Stimulated activated CD4-positive, alpha-beta T cell treated with anti-CD3 and anti-CD28 coated beads, Interleukin-12 subunit alpha, Interleukin-12 subunit beta, amount 100 ng/mL, for 4 hours (primary cell): ENCODE measurements around the gene CCDC185.

Experiments used
- DNase-seq: peaks from one replicate; pipeline ENCODE4 v3.0.0-alpha.2; 2020

CCDC185 gene

DNA sequence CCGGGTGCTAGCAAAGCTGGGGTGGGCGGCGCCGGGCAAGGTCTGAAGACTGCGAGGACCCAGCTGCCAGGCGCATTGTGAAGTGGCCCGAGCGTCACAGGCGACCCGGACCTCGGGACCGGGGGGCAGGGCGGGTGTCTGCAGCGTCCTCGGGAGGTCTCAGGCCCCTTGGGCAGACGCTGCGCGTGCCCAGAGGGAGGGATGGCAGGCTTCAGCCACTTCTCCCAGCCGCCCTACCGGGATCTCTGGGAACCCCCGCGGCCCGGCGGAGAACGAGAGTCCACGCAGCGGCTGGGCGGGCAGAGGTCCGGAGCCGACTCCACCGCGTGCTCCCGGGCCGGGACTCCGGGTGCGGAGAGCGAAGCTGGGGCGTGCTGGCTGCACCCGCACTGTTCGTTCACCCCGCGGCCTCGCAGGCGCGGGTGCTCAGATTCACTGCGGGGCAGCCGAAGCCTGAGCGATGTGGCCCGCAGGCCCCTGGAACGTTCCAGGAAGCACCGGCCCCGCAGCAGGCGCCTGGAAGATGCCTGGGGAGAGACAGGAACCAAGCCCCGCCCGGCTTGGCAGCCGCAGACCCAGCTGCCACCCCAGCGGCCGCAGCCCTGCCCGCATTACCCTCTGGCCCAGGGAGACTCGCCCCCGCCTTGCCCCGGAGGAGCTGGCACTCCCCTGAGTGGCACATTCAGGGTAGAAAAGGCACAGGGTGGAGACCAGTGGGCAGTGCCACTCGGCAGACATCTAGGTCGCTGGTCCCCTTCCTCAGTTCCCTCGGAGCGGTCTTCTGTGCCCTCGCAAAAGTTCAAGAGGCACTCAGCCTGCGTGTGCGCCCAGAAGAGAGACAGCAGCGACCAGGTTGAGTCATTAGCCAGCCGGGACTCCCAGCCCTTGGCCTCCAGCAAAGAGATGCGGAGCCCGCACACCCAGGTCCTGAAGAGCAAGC, at the start of gene CCDC185:
Gene CCDC185, plus strand, starts transcription at position 141 of the 940 bp plus-strand sequence. Its CDS starts 61 bp downstream, at position 202.
- no peak for DNase-seq

- DNase-seq = no peak
Observed at GRCh38 chr1:223343692-223344091, 49.5 kb upstream of the CCDC185 start.

- DNase-seq = no peak
Observed at GRCh38 chr1:223344491-223344890, 48.7 kb upstream of the CCDC185 start.

GRCh38 chr1:223345720-223346119, 47.5 kb upstream of the CCDC185 start:
- DNase-seq = no peak

GRCh38 chr1:223346311-223346710, 46.9 kb upstream of the CCDC185 start:
- DNase-seq = no peak

GRCh38 chr1:223347583-223347982, 45.6 kb upstream of the CCDC185 start:
- no peak for DNase-seq

DNA sequence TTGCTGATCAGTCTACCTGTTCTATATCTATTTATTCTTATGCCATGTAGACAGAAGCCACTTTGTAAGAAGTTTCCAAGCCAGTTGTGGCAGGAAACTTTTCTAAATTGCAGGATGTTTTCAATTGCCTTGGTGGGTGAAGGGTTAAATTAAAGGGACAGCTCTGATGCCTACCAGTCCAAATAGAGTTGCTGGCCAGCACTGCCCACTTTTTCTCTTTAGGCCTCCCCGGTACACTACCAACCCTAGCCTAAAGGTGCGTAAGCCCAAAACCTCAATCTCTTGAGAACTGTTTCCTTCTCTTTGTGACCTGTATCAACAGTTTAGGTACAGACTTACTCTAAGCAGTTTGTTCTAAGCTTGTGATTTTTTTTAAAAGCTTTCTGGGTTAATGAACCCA, 44.8 kb upstream of the CCDC185 start:
- no peak for DNase-seq

GRCh38 chr1:223349241-223349640, 44.0 kb upstream of the CCDC185 start:
- no peak for DNase-seq

DNA sequence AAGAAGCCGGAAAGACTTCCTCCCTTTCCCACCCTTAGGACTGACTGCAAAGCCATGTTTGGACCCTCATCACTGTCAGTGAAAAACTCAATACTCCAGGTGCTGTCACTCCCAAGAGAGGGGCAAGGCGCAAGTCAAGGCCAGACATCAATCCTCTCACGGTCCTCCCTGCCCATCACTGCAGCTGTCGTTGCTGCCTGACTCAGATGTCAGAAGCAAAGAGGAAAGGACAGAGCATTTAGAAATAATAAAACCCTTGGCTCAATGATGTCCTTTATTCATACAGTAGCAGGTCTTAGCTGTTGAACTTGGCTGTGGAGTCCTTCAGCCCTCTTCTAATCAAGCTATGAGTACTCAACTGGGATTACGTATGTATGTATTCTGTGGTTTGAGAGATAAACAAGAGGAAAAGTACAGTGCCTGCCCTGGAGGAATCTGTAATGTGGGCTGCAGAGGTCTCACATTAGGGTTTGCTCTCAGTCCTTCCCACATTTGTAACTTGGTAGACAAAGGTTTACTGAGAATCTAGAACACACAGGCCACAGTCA, 42.8 kb upstream of the CCDC185 start:
- DNase-seq = no peak

- no peak for DNase-seq
Observed at GRCh38 chr1:223352944-223353343, 40.3 kb upstream of the CCDC185 start.

DNA sequence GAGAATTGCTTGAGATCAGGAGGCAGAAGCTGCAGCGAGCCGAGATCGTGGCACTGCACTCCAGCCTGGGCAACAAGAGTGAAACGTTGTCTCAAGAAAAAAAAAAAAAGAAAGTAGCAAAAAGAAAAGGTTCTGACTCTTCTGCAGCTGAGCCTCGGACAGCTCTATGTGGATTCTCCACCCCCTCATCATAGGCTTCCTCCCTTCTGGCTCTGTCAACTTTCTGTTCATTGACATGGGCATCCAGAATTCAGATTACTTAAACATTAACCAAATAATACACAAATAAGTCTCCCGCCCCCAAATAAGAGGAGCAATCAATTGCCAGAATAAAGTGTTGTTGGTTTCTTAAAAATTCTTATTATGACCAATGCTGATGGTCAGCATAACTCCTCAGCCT, 39.3 kb upstream of the CCDC185 start:
- no peak for DNase-seq

- DNase-seq = no peak
Observed at GRCh38 chr1:223355699-223356098, 37.5 kb upstream of the CCDC185 start.

DNA sequence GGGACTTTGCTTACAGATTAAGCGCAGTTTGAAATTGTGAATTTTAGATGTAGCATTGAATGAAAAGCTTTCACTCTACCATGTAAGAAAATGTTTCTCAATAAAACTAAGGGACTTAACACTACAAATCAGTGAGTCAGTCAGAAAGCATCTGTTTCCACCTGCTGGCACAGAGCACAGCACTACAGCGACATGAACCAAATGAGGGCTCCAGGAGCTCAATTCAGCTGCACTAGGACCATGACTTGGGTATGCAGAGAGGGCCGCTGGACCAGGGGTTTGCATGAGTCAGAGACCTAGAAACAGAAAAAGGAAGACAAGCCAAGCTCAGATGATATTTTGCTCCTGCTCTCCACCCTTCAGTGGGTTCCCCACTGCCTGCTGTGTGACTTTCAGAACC, 34.4 kb upstream of the CCDC185 start:
- DNase-seq = no peak

GRCh38 chr1:223363057-223363855, 30.0 kb upstream of the CCDC185 start:
- peak; percentile 25 for DNase-seq

DNA sequence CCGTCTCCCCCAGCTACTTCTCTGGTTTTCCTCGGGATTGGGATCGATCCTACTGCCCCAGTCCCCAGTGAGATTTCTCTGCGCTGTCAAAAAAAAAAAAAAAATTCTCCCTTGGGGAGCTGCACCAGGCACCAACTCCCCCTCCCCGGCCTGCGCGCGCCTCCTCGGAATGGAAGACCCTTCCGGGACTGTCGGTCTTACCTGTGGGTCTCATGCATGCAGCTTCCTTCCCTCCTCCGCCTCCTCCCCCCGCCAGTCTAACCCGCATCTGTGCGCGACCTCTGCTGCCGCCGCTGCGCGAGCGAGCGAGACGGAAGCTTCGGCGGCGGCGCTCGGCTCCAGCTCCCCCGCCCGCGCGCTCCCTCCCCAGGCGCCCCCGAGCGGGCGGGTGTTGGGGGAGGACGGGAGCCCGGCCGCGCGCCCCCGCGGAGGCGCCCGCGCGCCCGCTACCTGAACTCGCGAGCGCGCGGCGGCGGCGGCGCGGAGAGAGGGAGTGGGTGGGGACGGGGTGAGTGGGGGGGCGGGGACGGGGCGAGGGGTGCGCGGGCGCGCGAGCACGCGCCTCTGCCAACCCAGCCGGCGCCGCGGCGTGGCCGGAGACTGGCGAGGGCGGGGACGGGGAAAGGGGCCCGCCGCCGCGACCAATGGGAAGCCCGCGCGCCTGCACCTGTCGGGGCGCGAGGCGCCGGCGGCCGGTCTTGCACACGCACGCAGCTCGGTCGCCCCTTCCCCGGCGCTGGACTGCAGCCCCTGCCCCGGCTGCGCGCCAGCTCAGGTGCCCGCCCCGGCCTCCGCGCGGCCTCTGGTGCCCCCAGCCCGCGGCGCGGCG, 29.1 kb upstream of the CCDC185 start, which contains the start of gene SUSD4:
Gene SUSD4, minus strand, starts transcription at position 321 of the 829 bp plus-strand sequence. CDS start 751 bp downstream, outside the sequence.
- peak; percentile 63 for DNase-seq

GRCh38 chr1:223364685-223365382, 28.4 kb upstream of the CCDC185 start:
- DNase-seq = peak; percentile 7

GRCh38 chr1:223374064-223374610, 19.1 kb upstream of the CCDC185 start:
- DNase-seq = no peak

DNA sequence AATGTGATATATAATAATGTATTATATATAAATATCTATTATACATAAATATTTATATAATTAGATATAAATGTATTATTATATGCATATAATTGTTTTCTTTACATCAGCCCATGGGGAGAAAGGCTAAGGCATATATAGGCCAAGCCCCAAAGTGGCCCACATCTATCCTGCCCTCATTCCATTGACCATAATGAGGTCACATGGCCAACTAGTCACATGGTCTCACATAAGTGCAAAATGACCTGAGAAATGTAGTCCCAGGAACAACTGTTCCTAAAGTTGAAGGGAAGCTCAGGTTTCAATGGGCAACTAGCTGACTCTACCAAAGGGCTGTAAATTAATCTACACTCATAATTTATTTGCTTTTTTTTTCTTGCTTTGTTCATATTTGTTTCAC, 14.5 kb upstream of the CCDC185 start:
- no peak for DNase-seq

DNA sequence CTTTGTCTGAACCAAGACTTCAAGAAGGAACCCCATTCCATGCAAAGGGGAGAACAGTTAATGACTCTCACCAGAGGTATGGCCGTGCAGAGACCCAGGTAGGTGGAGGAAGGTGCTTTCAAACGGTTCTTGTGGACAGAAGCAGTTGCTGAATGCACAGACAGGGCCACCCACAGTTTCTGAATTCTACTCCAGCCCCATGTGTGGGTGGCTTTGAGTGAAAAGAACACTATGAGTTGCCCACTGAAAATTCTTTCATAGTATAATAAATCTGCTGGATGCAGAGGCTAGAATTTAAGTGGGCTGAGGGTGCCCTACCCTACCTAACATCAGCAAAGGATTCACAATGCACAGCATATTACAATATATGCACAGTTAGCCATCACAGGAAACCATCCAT, 7.2 kb upstream of the CCDC185 start:
- DNase-seq = no peak

DNA sequence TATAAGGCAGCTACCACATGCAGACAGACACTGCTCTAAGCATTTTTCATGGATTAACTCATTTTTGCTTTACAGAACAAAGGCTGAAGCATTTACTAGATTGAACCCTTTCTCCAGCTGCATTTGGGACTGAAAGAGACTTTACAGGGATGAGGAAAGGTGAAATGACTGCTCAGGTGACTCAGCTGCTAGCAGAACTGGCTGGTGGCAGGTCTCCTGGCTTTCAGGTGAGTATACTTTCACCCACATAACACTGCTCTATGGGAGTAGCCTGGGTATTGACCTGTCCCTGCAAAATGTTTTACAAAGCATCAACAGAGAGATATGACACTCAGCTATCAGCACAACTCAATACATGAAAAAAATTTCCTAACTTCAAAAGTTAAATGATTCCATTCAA, 2.6 kb upstream of the CCDC185 start:
- no peak for DNase-seq

DNA sequence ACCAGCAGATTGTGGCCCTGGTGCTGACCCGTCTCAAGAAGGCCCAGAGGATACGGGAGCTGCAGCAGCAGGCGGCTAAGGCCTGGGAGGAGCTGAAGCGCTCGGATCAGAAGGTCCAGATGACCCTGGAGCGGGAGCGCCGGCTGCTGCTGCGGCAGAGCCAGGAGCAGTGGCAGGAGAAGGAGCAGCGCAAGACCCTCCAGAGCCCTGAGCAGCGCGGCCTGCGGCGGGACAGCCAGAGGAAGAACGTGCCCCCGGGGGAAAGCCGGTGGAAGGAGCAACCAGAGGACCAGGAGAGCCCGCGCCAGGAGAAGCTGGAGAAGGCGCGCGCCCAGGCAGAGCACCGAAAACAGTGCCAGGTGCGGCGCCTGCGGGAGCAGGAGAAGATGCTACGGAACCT, 1.0 kb downstream of the CCDC185 start:
- no peak for DNase-seq

DNA sequence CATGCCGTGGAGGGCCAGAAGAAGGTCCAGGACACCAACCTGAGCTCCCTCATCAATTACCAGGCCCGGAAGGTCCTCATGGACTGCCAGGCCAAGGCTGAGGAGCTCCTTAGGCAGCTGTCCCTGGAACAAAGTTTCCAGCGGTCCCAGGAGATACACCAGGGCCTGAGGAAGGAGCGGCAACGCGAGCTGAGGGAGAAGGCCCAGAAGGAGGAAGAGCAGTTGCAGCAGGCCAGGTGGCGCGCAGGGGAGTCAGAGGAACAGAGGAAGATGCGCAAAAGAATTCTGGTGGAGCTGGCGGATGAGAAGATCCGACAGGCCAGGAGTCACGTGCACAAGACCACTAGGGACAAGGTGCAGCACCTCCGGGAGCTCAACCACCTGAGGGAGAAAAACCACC, 1.5 kb downstream of the CCDC185 start:
- no peak for DNase-seq
